Measurements from ENCODE around the gene FGF9.
A peak's percentile ranks its signal among the peaks of the same experiment; 100 is the strongest.

The FGF9 gene

GRCh38 chr13:21670883-21671619, at the start of gene FGF9:
Gene FGF9, plus strand, starts transcription at chr13:21671073. Its CDS starts 840 bp downstream, at chr13:21671913.
- DNase-seq (ENCODE audit: low spot score in 2 of 2) (peak; percentile 71), ATAC-seq (replicated peaks; ENCODE audit: extremely low read depth, poor library complexity, severe bottlenecking) (peak; percentile 77)
- Mint-ChIP-seq H3K36me3 (ENCODE audit: insufficient read depth) (peaks cover 18% of the 10 kb centered on the region), H3K4me3 (peak within 1 kb of the TSS; percentile 93), H3K27ac (ENCODE audit: low read depth) (peak within 1 kb of the TSS; percentile 95), H3K4me1 (peaks cover 49% of the 10 kb centered on the region), H3K9me3 (no peaks in the 10 kb centered on the region), H3K27me3 (peaks cover 42% of the 10 kb centered on the region)

GRCh38 chr13:21625366-21625765, 45.5 kb upstream of the FGF9 start:
- no peak for DNase-seq (ENCODE audit: low spot score in 2 of 2)
- Mint-ChIP-seq H3K9me3 (no peaks in the 10 kb centered on the region), H3K27ac (ENCODE audit: low read depth) (no peak overlapping the region), H3K4me3 (no peak overlapping the region), H3K4me1 (no peaks in the 10 kb centered on the region), H3K27me3 (peaks cover 2% of the 10 kb centered on the region), H3K36me3 (ENCODE audit: insufficient read depth) (no peaks in the 10 kb centered on the region)
- ATAC-seq (replicated peaks; ENCODE audit: extremely low read depth, poor library complexity, severe bottlenecking): no peak

GRCh38 chr13:21632196-21632595, 38.7 kb upstream of the FGF9 start:
- Mint-ChIP-seq H3K27me3 (peaks cover 35% of the 10 kb centered on the region), H3K36me3 (ENCODE audit: insufficient read depth) (no peaks in the 10 kb centered on the region), H3K9me3 (peaks cover 4% of the 10 kb centered on the region), H3K4me3 (no peak overlapping the region), H3K27ac (ENCODE audit: low read depth) (no peak overlapping the region), H3K4me1 (no peaks in the 10 kb centered on the region)
- no peak for DNase-seq (ENCODE audit: low spot score in 2 of 2)
- no peak for ATAC-seq (replicated peaks; ENCODE audit: extremely low read depth, poor library complexity, severe bottlenecking)

GRCh38 chr13:21636656-21637055, 34.2 kb upstream of the FGF9 start:
- ATAC-seq (replicated peaks; ENCODE audit: extremely low read depth, poor library complexity, severe bottlenecking) (no peak), DNase-seq (ENCODE audit: low spot score in 2 of 2) (no peak)
- Mint-ChIP-seq H3K27ac (ENCODE audit: low read depth) (no peak overlapping the region), H3K4me3 (no peak overlapping the region), H3K4me1 (no peaks in the 10 kb centered on the region), H3K9me3 (no peaks in the 10 kb centered on the region), H3K36me3 (ENCODE audit: insufficient read depth) (no peaks in the 10 kb centered on the region), H3K27me3 (peaks cover 33% of the 10 kb centered on the region)

GRCh38 chr13:21637296-21637695, 33.6 kb upstream of the FGF9 start:
- DNase-seq (ENCODE audit: low spot score in 2 of 2): no peak
- no peaks in the 10 kb centered on the region for H3K36me3 Mint-ChIP-seq (ENCODE audit: insufficient read depth)
- H3K4me1 Mint-ChIP-seq: no peaks in the 10 kb centered on the region
- peak; percentile 28 for ATAC-seq (replicated peaks; ENCODE audit: extremely low read depth, poor library complexity, severe bottlenecking)
- H3K4me3 Mint-ChIP-seq: no peak overlapping the region
- no peaks in the 10 kb centered on the region for H3K9me3 Mint-ChIP-seq
- H3K27ac Mint-ChIP-seq (ENCODE audit: low read depth): no peak overlapping the region
- H3K27me3 Mint-ChIP-seq: peaks cover 26% of the 10 kb centered on the region

GRCh38 chr13:21638319-21639282, 32.3 kb upstream of the FGF9 start:
- H3K4me3 Mint-ChIP-seq: no peak overlapping the region
- H3K36me3 Mint-ChIP-seq (ENCODE audit: insufficient read depth): no peaks in the 10 kb centered on the region
- ATAC-seq (replicated peaks; ENCODE audit: extremely low read depth, poor library complexity, severe bottlenecking): no peak
- no peak overlapping the region for H3K27ac Mint-ChIP-seq (ENCODE audit: low read depth)
- no peaks in the 10 kb centered on the region for H3K4me1 Mint-ChIP-seq
- peak in 1 of 2 donors; percentile 17 for DNase-seq (ENCODE audit: low spot score in 2 of 2)
- H3K9me3 Mint-ChIP-seq: no peaks in the 10 kb centered on the region
- H3K27me3 Mint-ChIP-seq: peaks cover 26% of the 10 kb centered on the region

GRCh38 chr13:21639561-21639960, 31.3 kb upstream of the FGF9 start:
- Mint-ChIP-seq H3K9me3 (no peaks in the 10 kb centered on the region), H3K4me3 (no peak overlapping the region), H3K4me1 (no peaks in the 10 kb centered on the region), H3K36me3 (ENCODE audit: insufficient read depth) (no peaks in the 10 kb centered on the region), H3K27me3 (peaks cover 26% of the 10 kb centered on the region), H3K27ac (ENCODE audit: low read depth) (no peak overlapping the region)
- DNase-seq (ENCODE audit: low spot score in 2 of 2): no peak
- ATAC-seq (replicated peaks; ENCODE audit: extremely low read depth, poor library complexity, severe bottlenecking): no peak

GRCh38 chr13:21641629-21642028, 29.2 kb upstream of the FGF9 start:
- Mint-ChIP-seq H3K36me3 (ENCODE audit: insufficient read depth) (no peaks in the 10 kb centered on the region), H3K9me3 (no peaks in the 10 kb centered on the region), H3K4me3 (no peak overlapping the region), H3K27me3 (peaks cover 18% of the 10 kb centered on the region), H3K27ac (ENCODE audit: low read depth) (no peak overlapping the region), H3K4me1 (no peaks in the 10 kb centered on the region)
- ATAC-seq (replicated peaks; ENCODE audit: extremely low read depth, poor library complexity, severe bottlenecking) (no peak), DNase-seq (ENCODE audit: low spot score in 2 of 2) (no peak)

GRCh38 chr13:21657538-21657937, 13.3 kb upstream of the FGF9 start:
- peaks cover 7% of the 10 kb centered on the region for H3K9me3 Mint-ChIP-seq
- no peak overlapping the region for H3K27ac Mint-ChIP-seq (ENCODE audit: low read depth)
- H3K4me1 Mint-ChIP-seq: no peaks in the 10 kb centered on the region
- no peak overlapping the region for H3K4me3 Mint-ChIP-seq
- H3K27me3 Mint-ChIP-seq: peaks cover 50% of the 10 kb centered on the region
- ATAC-seq (replicated peaks; ENCODE audit: extremely low read depth, poor library complexity, severe bottlenecking) (no peak), DNase-seq (ENCODE audit: low spot score in 2 of 2) (no peak)
- H3K36me3 Mint-ChIP-seq (ENCODE audit: insufficient read depth): no peaks in the 10 kb centered on the region

GRCh38 chr13:21659087-21659486, 11.8 kb upstream of the FGF9 start:
- Mint-ChIP-seq H3K27ac (ENCODE audit: low read depth) (no peak overlapping the region), H3K9me3 (peaks cover 7% of the 10 kb centered on the region), H3K36me3 (ENCODE audit: insufficient read depth) (no peaks in the 10 kb centered on the region), H3K4me3 (no peak overlapping the region), H3K4me1 (no peaks in the 10 kb centered on the region), H3K27me3 (peaks cover 50% of the 10 kb centered on the region)
- no peak for DNase-seq (ENCODE audit: low spot score in 2 of 2)
- ATAC-seq (replicated peaks; ENCODE audit: extremely low read depth, poor library complexity, severe bottlenecking): no peak

GRCh38 chr13:21661097-21661909, 9.6 kb upstream of the FGF9 start:
- Mint-ChIP-seq H3K27ac (ENCODE audit: low read depth) (no peak overlapping the region), H3K9me3 (no peaks in the 10 kb centered on the region), H3K4me3 (no peak overlapping the region), H3K27me3 (peaks cover 38% of the 10 kb centered on the region), H3K4me1 (no peaks in the 10 kb centered on the region), H3K36me3 (ENCODE audit: insufficient read depth) (no peaks in the 10 kb centered on the region)
- ATAC-seq (replicated peaks; ENCODE audit: extremely low read depth, poor library complexity, severe bottlenecking): no peak
- no peak for DNase-seq (ENCODE audit: low spot score in 2 of 2)

GRCh38 chr13:21663197-21663596, 7.7 kb upstream of the FGF9 start:
- no peak overlapping the region for H3K4me3 Mint-ChIP-seq
- H3K9me3 Mint-ChIP-seq: no peaks in the 10 kb centered on the region
- H3K36me3 Mint-ChIP-seq (ENCODE audit: insufficient read depth): no peaks in the 10 kb centered on the region
- no peak overlapping the region for H3K27ac Mint-ChIP-seq (ENCODE audit: low read depth)
- H3K4me1 Mint-ChIP-seq: no peaks in the 10 kb centered on the region
- no peak for ATAC-seq (replicated peaks; ENCODE audit: extremely low read depth, poor library complexity, severe bottlenecking)
- DNase-seq (ENCODE audit: low spot score in 2 of 2): no peak
- H3K27me3 Mint-ChIP-seq: peaks cover 32% of the 10 kb centered on the region
